Activated T-cell treated with anti-CD3 and anti-CD28 coated beads for 48 hours (primary cell): ENCODE results near the gene NME8.
A peak's percentile ranks its signal among the peaks of the same experiment; 100 is the strongest.

Experiments used
- DNase-seq: peaks from one replicate; pipeline ENCODE4 v3.0.0-alpha.2; 2020; ENCODE audit warnings: low read depth

NME8 gene

DNA sequence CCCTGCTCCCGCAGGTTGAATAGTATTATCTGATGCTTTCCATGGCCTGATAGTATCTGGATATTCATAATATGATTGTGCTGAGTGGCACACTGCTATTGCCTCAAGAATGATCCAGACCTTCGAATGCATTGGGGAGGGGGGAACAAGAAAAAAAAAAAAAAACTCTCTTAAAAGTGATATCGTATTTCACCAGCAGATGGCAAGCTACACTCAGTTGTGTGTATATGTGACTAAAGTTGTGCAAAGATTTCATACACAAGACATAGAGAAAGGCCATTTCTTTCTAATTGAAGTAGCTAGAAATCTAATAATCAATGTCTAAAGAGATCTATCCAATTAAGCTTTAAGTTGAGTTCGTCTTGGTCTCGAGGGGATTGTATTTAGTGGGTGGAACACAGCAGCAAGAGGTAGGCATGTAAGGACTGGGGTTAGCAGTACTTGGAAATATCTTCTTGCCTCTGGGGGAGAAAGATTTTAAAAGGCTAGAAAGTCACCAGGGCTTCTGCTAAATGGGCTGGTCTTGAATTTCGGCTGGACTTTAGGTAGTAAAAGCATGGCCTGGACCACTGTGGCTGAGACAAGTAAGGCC lies 52.9 kb downstream of the NME8 start:
- no peak for DNase-seq

DNA sequence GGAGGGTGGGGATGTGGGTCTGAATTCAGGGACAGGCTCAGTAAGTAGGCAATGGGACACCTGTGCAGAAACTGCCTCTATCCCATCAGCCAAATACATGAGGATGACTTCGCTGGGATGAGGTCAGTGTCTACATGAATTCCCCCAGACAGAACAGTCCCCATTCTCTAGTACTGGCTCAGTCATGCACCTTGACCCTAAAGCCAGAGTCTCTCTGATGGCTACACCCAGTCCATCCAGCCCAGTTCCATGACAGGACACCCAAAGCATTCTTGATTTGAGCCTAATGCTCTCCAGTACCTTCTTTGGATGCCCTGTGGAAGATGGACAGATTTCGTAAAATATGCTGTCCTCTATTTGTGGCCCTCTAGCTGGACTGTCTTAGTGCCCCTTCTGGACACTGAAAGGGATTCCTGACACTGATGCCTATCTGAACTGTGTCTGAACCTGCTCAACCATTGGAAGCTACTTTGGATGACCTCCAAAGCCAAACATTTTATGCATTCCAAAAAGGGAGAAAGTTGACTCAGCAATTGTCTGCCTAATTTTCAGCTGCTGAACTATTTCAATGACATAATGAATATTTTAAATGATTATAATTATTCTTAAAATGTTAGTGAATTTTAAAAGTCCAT lies 53.6 kb downstream of the NME8 start:
- no peak for DNase-seq

DNA sequence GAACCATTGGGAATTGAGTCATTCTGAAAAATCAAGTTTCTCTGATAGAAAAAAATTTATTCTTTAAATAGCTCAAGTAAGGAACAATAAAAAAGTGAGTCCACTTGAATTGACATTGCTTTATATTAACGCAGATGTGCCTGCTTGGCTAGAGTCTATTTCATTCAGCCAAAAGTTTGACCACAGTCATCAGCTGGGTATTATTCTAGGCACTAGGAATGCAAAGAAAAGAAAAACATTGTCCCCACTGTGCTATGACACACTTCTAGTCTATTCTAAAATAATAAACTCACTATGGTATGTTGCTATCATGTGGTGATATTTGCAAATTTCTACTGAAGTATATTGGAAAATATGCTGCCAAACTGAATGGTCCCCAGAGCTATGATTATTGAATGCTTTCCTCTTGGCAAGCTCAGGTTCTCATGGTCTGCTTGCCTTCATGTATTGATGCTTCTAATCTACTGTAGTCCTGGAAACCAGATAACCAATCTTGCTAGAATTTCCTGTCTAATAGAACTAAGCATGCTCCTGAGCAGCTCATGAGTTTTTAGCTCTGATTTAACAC lies 59.9 kb downstream of the NME8 start:
- no peak for DNase-seq

DNA sequence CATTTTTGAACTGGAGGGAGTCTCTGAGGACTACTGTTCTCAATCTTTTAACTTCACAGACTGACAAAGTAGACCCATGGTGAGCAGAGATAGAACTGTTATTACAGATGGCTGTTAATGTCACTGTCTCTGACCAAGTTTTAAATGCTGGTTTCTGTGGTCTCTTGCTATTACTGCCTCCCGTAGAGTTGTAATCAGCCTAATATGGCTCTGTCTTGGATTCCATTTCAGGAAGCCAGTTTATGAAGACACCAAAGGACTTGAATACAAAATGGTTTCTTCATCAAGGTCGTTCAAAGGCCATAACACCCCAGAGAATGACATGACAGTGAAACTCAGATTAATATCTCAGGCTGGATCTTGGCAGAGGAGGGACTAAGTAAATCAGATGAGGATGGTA lies 64.4 kb downstream of the NME8 start:
- no peak for DNase-seq

DNA sequence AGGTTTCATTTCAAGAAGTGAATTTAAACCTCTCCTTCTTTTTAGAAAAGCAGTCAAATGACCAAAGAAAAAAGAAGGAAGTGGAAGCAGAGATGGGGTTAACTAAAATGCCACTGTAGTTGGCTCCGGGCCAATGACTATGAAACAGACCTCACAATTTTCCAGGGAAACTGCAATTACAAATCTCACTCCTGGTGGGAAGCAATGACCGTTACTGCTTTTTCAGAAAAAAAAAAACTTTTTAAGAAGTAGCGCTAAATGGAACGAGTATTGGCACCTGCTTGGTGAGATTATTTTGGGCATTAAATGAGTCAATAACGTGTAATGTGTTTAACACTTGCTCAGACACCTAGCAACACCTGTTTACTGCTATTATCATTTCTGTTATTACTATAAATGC lies 67.0 kb downstream of the NME8 start:
- DNase-seq, result no peak

DNA sequence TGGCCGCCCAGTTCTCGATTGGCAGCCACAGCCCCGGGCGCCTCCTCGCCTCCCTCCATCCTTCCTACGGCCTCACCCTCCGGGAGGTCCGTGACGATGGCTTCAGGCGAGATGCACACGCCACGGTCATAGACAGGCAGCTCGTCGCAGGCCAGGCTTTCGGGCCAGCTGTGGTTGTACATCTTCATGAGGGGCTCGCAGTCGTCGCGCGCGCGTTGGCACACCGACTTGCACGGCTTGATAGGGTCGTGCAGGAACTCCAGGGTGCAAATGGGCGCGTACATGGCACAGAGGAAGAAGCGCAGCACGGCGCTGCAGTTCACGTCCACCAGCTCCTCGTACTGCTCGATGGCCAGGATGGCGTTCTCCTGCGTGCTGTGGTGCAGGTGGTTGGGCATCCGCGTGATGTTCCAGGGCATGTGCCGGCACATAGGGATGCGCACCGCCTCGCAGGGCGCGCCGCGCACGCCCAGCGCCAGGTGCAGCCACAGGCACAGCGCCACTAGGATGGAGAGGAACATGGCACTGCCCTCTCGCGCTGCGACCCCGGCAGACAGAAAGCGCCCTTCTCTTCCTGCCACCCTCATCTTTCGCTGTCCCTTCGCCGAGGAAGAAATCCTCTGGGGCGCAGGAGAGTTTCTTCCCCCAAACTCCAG lies 67.7 kb downstream of the NME8 start:
- DNase-seq, result no peak

DNA sequence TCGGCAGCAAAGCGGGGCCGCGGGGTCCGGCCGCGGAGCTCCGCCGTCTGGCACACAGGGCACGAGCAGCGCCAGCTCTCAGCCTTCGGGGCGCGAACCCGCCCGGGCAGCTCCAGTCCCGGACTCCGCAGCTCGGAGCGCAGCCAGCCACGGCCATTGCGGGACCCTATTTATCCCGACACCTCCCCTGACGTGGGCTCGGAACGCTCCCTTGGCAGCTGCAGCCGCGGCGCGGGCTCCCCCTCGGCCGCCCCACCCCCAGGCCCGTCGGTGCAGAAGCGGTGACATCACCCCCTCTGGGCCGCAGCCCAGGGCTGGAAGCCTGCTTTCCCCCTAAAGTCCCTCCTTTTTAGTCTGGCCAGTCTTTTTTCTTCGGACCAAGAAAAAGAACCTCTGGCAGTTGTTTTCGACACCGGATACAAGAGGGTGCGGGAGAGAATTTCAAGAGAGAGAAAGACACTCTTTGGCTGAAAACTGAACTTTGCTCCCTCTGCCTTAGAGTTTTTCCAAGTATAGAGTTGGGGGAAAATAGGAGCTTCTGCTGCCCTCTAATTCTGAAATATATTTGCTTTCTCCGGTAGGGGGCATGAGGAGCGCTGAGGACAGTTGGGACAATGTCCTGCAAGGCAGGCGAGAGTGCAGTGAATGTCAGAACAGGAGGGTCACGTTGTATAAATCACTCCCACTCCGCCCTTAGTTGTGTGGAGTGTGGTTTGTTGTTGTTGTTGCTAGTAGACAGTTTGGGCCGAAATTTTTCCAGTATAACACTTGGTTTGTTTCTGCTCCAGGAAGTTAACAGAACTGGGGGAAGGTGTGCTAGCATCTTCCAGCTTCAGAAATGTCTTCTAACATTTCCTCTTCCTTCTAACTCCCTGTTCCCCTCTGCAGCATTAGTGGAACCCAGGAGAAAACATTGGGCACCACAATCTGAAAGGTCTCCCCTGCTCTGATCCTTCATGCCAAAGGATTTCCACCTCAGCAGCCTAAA lies 68.6 kb downstream of the NME8 start, which contains the start of gene SFRP4:
TSS of gene SFRP4 (minus strand) at position 145 of the 988 bp plus-strand sequence. CDS start 280 bp downstream, outside the sequence.
- no peak for DNase-seq

DNA sequence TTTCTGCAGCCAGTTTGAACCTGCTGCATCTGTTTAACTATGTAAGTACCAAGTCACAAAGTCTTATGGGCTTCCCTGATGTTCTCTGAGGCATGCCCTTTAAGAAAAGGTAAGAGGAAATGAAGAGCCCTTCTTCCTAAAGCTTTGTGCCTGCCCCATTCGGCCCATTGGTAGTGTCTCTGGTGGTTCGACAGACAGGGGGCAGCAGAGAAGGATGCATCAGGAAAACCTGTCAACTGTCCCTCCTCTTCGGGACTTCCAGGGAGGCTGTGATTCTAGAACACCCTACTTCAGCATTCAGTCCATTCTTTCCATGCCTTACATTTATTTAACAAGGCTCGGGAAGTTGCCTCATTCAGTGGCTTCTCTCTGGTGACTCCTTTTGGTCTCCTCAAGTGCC lies 70.1 kb downstream of the NME8 start:
- no peak for DNase-seq

DNA sequence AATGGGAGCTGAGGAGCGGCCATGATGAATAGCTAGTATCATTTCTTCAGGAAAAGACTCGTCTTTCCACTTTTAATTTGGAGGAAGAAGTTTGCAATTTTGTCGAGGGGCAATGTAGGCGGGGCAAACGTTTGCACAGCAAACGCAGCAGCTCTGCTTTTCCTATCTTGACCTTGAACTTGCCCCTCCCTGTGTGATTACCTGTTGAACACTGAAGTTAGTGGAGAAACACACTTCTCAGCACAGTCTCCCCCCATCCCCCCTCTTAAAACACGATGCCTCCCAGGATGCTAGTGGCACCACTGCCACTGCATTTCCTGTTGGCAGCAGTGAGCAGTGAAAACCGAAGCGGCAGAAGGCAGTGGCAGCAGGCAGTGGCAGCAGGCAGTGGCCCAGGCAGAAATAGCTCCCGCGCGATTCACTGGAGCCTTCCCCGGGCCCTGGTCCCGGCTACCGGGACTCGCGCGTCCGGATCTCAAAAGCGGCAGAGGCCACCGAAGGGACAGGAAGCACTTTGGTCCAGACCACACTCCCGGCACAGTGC lies 72.0 kb downstream of the NME8 start, which contains the start of gene EPDR1:
TSS of gene EPDR1 (plus strand) at position 336 of the 544 bp plus-strand sequence. CDS start 300 bp downstream, outside the sequence.
- DNase-seq, result peak; percentile 25

DNA sequence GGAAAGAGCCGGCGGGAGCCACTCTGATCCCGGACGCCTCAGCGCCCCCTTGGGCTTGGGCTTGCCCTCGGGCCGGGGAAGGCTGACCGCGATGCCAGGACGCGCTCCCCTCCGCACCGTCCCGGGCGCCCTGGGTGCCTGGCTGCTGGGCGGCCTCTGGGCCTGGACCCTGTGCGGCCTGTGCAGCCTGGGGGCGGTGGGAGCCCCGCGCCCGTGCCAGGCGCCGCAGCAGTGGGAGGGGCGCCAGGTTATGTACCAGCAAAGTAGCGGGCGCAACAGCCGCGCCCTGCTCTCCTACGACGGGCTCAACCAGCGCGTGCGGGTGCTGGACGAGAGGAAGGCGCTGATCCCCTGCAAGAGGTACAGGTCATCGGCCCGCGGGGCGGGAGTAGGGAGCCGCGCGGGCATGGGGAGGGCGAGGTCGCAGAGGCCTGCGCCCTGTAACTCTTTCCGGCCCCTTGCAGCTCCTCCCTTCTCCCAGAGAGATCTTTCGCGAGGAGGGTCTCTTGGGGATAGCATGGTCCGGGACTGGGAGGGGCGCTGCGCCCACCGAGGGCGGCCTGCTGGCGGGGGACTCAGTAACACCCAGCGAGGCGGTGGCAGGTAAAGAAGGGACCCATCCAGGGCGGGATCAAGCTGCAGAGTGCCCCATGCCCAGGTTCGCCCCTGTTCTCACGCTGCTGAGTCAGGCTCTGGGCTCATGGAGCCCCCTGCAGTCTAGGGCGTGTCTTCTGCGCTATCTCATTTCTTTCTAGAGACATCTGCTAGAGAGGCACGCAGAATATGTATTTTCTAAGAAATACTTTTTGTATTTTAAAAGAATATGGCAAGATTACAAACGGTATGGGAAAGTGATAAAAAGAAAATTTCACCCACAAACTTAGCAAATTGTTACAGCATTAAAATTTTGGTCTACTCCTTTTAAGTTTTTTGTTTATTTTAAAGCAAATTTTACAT lies 72.7 kb downstream of the NME8 start:
- DNase-seq, result peak; percentile 15

DNA sequence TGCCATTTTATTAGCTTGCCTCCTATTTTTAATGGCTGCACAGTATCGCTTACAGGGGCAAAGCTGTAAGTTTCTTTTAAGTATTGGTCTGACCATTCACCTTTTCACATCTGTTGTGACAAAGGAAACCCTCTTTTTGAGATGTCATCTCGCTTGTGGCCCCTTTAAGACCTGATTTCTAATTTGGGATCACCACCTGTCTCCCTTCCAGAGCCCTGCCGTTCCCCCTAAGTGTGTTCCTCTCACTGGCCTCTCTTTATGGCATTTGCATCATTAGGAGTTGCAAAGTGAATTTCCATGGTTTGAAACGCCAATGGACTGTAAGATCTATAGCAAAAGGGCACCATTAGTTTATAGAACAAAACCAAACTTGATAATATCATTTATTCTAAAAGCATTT lies 73.5 kb downstream of the NME8 start:
- no peak for DNase-seq

DNA sequence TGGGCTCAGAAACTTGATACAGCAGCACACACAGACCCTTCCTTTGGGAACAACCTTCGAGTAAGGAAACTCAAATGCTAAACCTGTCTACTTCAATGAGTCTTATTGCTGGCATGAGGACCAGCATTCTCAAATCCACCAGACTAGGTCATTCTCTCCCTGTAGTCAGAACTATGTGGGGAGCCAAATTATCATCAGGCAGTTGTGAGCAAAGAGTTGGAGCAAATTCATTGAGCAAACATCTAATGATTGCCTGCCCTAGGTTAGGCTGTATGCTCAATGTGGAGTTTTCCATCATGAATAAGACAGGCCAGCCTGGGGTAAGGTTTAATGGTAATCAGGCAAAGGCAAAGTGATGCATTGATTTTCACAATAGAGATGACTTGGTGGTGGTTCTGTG lies 75.6 kb downstream of the NME8 start:
- no peak for DNase-seq

DNA sequence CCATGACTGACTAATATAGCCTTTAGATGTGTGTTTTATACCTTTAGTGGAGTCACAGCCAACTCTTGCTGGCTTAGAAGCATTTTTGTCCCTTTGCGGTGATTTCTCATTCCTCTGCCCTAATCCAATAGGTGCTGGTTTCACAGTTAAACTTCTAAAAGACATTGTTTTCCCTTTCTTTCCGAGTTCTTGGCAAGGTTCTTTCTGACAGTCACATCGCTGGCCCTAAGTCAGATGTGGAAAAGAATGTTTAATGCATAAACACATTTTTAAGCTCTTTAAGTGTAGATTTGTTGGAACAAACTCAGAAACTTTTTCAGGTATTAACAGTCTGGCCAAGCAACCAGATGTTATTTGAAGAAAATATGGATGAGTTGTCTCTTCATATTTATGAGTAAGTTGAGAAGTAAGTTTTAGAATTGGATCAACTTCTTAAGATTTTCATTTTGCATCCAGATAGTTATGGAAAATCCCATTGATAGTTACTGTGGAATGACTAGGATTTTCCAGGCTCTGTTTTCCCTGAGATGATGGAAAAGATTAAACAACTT lies 76.2 kb downstream of the NME8 start:
- DNase-seq, result no peak

DNA sequence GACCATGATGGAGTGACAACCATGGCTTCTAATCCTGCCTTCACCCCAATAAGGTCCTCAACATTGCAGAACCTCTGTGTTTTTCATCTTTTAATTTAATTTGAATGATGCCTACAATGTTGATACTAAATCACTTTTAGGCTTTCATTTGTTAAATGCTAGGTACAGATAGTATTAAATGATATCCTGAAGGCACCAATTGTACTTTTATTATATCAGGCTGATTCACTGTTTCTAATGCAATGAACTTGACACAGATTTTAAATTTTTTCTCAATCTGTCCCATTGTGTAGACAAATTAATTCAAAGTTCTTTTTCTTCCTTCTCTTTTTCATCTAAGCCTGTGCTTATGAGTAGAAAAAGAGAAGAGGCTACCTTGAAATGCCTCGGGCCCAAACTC lies 77.2 kb downstream of the NME8 start:
- DNase-seq, result no peak

DNA sequence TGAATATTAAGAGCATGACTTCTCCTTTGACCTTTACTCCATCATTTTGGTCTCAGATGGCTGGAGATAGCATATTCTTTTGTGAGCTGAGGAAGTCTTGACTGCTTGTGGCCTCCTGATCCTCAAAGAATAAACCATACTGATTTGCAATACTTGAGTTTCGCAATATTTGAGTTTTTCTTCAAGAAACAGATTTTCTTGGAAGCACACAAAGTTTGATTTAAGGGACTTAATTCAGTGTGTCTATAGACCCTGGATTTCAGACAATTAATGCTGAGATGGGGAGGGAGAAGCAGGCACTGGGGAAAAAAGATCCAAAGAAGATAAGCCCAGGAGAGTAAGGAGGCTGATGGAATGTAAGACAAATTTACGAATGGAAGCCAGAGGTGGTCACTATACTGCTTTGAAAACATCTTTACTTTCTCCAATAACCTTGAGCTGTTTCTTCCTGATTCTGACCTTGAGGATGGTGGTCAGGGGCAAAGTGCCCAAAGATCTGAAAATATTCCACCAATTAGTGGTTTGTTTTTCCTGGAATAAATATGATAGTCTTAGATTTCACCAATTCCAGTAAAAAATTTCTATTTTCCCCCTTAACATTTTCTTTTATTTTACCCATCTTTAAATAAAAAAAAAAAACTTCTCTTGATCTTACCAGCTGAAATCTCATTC lies 79.5 kb downstream of the NME8 start:
- DNase-seq, result no peak

DNA sequence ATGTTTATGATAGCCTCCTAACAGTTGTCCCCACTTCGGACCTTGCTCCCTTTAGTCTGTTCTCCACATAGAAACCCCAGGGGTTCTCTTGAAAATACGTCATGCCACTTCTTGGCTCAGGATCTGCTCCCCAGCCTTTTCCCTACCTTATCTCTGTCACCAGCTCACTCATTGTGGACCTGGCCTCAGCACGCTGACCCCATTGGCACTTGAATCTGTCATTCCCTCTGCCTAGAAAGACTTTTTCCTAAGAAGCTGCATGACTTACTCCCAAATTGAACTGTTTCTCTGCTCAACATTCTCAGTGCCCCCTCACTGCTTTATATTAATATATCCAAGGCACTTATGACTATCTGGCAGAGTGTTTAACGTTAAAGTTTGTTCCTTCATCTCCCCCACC lies 80.5 kb downstream of the NME8 start:
- DNase-seq, result no peak

DNA sequence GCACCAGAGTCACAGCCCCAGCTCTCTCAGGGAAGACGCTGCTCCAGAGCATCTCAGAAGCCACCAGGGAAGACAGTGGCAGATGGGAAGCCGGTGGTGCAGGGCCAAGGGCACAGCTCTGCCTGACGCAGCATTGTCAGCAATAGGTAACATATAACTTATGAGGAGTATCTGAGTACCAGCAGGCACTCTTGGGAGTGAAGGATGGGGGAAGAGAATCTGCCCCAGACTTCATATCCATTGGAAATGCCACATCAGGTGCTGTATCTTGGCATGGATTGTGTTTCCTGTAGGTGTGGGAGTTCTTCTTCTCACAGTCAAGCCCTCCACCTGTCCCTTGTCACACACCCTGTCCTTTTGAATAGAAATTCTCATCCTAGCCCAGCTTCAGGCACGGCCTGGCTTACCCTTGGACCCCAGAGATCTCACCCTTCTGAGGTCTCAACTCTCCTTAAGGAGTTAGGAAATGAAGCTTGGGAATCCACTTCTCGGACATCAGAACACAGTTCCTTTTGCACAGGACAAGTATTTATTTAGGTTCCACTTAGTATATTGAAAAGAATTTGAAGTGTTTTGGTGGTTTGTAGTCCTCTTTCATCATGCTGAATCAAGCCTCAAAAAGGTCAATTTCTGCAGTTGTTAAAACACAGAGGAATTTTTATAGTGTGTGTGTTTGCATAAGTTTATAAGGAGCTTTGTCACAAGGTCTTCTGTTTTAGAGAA lies 82.0 kb downstream of the NME8 start:
- DNase-seq, result no peak

DNA sequence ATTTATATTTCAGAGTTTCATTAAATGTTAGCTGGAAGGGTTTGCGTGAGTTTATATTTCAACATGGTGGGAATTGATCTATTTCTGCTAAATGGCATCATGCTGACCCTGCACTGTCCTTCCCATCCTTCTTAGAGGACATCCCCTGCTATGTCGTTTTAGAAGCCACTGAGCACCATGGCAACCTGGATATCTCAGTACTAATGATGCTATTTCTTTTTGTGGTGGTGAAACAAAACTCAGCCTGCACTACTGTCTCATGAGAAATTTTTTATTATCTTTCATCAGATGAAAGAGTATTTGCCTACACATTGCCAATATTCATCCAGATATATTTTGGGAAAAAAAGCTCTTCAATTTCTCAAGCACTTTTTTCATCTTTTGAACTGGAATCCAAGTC lies 84.1 kb downstream of the NME8 start:
- no peak for DNase-seq

DNA sequence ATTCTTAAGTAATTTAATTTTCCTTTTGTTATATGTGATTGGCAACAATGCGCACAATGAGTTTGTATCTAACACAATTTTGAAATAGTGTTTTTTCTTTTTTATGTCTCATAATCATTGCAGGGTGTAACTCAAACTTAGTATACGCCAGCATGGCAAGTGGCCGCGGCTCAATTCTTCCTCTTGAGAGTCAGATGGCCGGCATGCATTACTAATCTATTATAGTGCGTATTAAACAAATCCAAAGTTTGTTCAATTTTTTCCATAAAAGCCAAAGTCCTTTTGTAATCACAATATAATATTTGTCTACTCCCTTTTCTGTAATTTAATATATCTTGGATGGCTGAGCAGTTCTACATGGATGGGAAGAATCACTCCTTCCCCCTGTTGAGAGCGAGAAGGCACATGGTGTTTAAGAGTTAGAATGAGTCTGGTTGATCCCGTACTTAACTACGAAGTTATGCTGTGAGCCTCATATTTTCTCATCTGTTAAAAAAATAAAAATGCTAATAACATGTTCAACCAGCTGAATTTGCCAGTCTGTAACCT lies 84.7 kb downstream of the NME8 start:
- no peak for DNase-seq
